NCI-H1105 treated with DMSO at 0.1 percent for 48 hours (cell line): ENCODE measurements around the gene SYTL3.
A peak's percentile ranks its signal among the peaks of the same experiment; 100 is the strongest.

Experiments used
- DNase-seq: peaks from one replicate; lab custom pipeline; 2025; lab: John Stamatoyannopoulos, UW

Gene SYTL3

GRCh38 chr6:158793432-158793831 lies 143.6 kb downstream of the SYTL3 start:
- DNase-seq: no peak

GRCh38 chr6:158795516-158795915 lies 145.7 kb downstream of the SYTL3 start:
- DNase-seq: no peak

GRCh38 chr6:158796353-158796752 lies 146.5 kb downstream of the SYTL3 start:
- no peak for DNase-seq

- peak; percentile 20 for DNase-seq
These were observed 147.8 kb downstream of the SYTL3 start for GRCh38 chr6:158797331-158798310.

- no peak for DNase-seq
These were observed 148.5 kb downstream of the SYTL3 start for GRCh38 chr6:158798311-158798710.

GRCh38 chr6:158799051-158799792 lies 149.4 kb downstream of the SYTL3 start:
- peak; percentile 98 for DNase-seq

GRCh38 chr6:158801655-158802294 lies 151.9 kb downstream of the SYTL3 start:
- DNase-seq: no peak

- no peak for DNase-seq
These were observed 153.9 kb downstream of the SYTL3 start for GRCh38 chr6:158803733-158804143.

GRCh38 chr6:158804207-158804606 lies 154.4 kb downstream of the SYTL3 start:
- no peak for DNase-seq

- no peak for DNase-seq
These were observed 156.0 kb downstream of the SYTL3 start for GRCh38 chr6:158805698-158806377.

GRCh38 chr6:158807515-158808441 lies 157.9 kb downstream of the SYTL3 start:
- no peak for DNase-seq

GRCh38 chr6:158808442-158808833 lies 158.6 kb downstream of the SYTL3 start:
- DNase-seq: peak; percentile 46

- DNase-seq: peak; percentile 51
These were observed 159.3 kb downstream of the SYTL3 start for GRCh38 chr6:158808941-158809678.

GRCh38 chr6:158810155-158811095 lies 160.6 kb downstream of the SYTL3 start:
- no peak for DNase-seq

- no peak for DNase-seq
These were observed 162.8 kb downstream of the SYTL3 start for GRCh38 chr6:158812611-158813010.

- DNase-seq: no peak
These were observed 163.2 kb downstream of the SYTL3 start for GRCh38 chr6:158813032-158813431.
